HG03196 (cell line): ENCODE data around the gene PRKCA.
"Not testable (repeated sequence)": the region's sequence is repeated elsewhere in the genome, so short reads cannot be mapped to it uniquely, and the experiment has no call there.

Source experiments
- ATAC-seq: cut with Tn5 transposase; IDR thresholded peaks from one replicate; pipeline ENCODE4 v1.9.1; 2021; ENCODE audit not compliant: unreplicated experiment

Gene PRKCA

DNA sequence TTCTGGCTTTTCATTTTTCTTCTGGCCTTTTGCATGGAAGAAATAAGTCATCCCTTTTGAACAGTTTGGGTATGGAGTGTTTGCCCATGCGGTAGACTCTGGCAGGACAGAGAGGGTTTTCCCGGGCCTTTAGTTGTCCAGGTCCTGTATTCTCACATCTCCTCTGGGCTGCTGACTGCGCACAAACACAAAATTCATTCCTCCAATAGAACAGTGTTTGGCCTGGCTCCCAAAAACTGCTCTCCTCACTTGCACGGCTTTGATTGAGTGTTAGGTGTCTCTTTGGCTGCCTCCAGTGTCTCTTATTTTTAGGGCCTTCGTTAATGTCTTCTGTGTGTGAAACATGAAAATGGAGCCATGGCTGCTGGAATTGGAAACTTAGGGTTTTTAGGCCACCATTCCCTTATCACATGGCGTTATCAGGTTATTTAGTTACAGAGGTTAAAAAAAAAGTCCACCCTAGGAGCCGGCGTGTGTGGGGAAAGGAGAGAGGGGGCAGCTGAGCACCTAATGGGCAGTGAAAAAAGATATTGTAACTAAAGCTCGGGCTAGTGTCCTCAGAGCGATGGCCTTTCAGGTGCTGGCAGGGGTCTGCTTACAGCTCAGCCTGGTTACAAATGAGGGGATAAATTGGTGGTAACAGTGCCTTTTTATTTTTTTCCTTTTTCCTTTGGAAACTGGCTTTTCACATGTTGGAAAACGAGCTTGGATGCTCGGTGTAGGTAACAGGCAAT lies 47.3 kb downstream of the PRKCA start:
- no peak for ATAC-seq

DNA sequence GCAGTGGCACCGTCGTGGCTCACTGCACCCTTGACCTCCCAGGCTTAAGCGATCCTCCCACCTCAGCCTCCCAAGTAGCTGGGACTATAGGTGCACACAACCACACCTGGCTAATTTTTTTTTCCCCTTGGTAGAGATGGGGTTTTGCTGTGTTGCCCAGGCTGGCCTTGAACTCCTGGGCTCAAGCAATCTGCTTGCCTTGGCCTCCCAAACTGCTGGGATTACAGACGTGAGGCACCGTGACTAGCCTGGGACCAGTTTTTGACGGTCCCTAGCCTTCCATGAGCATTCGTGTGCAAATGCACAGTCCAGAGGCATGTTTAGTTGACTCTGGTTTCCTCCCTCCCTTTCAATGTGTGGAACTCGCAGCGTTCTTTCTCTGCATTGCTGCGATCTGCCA lies 48.2 kb downstream of the PRKCA start:
- not testable (repeated sequence) for ATAC-seq

DNA sequence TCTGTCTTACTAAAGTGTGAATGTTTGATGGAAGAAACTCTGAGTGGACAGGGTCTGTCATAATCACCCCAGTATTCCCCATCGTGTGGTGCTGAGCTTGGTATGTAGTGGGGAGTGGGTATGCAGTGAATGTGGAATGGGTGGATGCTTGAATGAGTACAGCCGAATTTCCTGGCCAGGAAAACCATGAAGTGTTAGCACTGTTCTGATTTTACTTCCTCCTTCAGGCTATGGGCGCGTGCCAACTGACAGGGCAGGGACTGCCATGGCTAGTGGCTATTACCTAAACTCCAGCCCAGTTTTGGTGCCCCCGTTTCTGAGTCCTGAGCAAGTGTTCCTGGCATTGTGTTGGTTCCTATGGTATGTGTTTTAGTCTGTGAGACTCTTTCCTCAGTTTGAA lies 48.6 kb downstream of the PRKCA start:
- ATAC-seq = no peak

DNA sequence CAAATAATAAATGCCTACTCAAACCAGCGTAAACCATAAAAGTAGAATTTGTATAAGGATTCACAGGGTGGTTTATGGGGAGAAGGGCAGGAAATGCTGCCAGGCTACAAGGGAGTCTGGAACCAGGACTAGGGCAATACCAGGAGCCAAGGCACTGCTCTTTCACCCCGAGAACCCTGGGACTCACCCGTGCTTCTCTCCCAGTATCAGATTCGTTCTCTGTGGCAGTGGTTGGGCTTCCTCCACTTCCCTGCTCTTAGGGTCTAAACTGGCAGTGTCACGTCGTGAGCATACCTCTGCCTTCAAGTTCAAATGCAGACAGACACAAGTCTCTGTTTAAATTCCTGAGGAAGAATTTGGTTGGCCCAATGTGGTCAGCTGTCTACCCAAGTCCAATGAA lies 49.3 kb downstream of the PRKCA start:
- no peak for ATAC-seq

DNA sequence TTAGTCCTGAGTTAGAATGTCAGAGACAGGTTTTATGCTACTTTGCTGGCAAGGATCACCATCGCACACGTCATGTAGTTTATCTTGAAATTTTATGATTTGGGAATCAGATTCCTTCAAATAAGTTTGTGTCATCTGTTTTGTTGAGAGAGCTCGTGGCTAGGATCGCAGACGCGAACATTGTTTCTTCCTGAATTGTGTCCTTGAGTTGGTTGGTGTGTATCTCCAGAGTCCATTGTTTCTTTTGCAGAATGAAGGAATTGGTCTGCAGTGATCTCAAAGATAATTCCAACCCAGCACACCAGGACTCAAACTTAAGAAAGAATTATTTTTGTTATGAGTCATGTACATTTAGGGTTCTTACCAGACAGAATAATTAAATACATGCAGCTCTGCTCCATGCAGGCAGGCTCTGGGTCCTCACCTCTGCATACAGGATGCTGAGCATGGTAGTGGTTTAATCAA lies 51.6 kb downstream of the PRKCA start:
- no peak for ATAC-seq

DNA sequence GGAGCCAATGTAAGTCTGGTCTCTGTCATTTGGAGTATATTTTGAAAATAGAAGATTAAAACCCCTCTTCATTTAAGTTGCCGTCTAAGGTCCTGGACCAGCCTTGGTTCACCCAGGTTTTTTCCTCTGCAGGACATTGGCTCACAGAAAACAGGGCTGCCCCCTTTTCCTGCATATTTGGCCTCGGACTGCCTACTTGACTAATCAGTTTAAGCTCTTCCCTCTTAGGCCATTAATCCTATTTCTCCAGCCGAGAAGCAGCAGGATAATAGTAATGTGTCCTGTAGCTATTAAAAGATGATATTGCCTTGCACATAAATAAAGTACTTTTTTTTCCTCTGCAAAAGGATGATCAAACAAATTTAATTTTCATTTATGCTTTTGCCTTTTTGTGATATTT lies 52.1 kb downstream of the PRKCA start:
- ATAC-seq = no peak

DNA sequence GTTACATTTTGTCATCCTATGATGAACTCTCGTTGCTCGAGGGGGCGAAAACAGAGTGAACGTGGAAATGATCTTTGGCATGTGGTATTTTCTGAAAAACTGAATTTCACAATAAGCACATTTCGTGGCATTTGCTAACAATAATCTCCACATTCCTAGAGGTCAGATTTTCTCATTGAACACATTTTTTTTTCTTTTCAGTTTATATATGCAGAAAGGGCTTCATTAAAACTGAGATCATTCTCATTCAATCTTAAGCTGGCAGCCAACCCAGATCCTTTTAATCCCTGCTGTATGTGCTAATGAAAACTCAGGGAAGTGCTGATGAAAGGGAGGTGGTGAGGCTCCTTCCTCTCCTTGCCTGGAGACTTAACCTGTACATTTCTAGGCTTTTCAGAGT lies 52.6 kb downstream of the PRKCA start:
- ATAC-seq = no peak

DNA sequence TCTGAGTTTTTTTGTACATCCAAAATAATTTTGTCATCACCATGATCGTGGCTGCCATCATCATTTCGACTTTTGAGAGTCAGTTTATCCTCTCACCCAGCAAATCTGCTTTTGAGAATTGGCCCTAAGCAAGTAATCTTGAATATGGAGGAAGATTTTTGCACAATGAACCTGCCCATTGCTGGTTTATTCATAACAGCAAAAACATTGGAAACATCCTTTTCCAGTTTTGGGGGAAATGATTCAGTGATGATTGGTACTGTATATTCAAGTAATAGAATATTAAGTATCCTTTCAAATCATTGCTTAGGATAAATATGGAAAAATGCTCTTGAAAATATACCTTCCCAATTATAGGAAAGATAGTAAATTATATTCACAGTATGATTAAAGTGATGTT lies 53.1 kb downstream of the PRKCA start:
- no peak for ATAC-seq

DNA sequence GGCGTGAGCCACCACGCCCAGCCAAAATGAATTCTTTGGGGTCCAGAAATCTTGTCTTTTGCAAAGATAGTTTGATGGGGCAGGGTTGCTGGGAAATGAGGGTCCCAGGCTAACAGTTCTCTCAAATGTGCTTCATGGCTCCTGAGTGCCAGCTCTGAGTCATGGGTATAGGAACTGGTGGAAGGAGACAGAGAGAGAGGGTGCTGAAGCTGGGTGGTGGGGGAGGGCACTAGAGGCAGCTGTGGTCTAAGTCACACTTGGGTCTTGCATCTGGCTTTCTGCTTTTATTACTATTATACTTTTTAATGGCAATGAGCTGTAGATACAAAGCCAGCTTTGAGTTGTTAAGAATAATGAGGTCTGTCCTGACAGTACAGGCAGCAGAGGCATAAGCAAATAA lies 54.6 kb downstream of the PRKCA start:
- ATAC-seq = no peak

DNA sequence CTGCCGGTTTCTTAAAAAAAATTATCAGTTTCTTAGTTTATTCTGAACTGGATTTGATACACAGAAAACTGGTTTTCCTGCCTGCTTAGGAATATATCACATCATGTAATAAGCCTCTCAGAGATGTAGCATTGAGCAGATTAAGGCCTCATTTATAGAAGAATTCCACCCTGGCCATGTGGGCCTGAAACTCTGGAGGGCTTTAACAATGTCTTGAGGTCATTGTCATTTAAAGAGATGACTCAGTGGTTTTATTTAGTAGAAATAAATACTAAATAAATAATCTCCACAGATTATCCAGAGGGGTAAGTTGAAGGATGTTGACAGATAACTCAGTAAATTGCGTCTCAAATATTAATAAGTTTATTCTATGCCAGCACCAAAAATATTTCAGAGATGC lies 56.9 kb downstream of the PRKCA start:
- no peak for ATAC-seq

DNA sequence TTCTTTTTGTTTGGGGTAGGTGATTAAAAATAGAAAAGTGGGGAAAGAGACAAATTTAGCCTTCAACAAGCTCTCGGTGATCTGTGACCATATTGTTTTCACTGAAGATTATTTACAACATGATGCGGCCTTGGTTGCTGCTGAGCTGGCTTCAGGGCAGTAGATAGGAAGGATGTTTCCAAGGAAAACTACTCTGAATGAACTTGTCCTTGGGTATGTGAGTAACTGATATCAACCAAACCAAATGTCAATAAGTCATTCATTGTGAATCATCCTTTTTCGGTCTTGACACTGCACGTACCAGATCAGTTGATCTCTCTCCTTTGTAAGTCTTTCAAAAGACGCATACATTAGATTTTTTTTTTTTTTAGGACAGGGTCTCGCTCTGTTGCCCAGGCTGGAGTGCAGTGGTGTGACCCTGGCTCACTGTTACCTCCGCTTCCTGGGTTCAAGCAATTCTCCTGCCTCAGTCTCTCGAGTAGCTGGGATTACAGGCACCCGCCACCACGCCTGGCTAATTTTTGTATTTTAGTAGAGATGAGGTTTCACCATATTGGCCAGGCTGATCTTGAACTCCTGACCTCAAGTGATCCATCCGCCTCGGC lies 58.6 kb downstream of the PRKCA start:
- not testable (repeated sequence) for ATAC-seq

DNA sequence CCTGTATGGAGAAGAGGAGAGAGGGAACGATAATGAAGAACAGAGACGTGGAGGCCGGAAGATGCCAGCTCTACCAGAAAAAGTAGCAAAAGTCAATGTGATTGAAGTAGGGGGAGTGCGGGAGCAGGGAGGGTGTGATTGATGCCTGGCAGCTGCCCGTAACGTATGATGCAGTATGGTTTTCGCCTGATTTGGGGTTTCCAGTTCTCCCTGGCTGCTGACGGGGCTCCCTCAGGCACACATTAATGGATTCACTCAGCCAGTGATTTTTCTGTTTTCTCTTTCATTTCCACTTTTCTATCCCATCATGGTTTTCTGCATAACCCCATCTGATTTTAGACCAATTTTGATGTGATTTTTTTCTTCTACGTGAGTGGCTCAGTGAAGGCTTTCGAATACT lies 62.1 kb downstream of the PRKCA start:
- no peak for ATAC-seq

DNA sequence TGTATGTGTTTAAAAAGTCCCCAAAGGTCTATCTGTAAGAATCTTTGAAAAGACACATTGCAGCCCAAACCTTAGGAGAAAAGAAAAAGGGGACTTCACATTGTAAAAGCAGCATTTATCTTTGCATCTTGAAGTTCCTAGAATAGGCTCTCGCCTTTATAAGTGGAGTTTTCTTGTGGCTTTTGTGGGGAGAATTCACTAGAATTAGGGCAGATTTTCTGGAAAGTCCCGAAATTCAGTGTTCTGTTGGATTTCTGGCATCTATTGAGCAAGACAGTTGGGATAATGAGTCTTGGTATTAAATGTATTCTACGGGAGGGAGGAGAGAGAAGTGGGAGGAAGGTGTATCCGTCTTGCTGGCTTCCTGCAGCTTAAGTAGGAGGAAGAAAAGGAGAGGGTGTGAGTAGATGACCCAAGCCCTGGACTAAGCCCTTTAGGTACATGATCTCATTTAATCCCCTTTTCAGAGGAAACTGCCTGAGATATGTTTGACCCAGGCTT lies 62.6 kb downstream of the PRKCA start:
- no peak for ATAC-seq

DNA sequence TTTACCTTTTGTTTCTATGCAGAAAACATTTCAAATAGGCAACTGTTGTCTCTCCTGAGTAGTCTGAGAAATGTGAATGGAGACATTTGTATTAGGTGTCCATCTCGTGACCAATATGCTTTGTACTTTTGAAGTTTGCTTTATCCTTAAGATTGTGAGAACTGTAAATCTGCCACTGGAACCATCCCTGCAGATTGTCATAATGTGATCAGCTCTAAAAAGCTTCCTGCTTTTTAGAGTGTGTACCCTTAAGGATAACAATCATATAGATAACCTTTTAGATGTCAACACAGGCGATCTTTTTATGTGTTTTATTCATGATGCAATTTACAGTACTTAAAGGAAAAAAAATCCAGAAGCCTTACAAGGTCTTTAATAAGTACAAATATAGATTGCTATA lies 63.5 kb downstream of the PRKCA start:
- ATAC-seq = no peak

DNA sequence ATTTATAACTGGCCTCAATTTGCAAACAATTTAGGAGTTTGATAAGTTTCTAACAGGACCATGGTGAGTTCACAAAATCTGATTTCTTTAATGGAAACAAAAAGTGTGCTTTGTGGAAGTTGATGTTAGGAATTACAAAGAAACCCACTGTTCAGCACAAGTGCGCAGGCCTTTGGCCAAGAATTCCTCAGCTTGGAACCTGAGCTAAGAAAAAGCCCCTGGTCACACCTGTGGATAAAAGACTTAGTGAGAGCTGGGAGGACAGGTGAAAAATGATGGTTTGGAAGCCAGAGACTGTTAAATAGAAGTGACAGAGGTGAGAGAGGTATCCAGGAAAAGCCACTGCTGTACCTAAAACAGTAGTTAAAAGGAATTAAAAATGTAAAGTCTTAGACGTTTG lies 64.7 kb downstream of the PRKCA start:
- no peak for ATAC-seq

DNA sequence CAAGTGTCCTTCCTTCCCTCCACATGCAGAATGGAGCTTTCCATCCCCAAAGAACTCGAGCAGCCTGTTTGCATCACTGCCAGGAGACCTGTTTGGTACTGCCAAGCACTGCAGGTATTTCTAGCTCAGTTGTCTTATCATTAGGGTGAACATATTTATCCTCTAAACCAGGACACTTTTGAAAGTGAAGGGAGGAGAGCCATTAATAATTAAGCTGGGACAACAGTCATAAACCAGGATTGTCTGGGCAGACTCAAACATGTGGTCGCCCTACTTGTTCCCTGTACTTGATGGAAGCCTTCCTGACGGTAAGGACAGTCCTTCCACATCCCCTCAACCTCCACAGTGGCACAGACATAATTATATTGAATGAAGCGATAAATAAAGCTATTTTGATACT lies 67.4 kb downstream of the PRKCA start:
- ATAC-seq = no peak

DNA sequence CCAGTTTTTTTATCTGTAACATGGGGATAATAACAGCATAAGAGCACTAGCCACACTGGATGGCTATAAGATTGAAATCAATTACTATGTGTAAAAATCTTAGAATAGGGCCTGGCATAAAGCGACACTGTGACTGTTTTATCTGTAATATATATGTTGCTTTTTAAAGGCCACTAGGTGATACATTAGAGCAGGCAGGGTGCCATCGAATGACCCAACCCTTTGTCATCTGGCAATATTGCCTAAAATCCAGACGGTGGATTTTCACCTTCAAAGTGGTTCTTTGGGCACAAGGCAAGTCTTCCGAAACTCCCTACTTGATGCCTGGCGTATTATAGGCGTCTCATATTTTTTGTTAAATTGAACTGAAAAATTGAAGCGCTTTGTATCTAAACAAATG lies 69.1 kb downstream of the PRKCA start:
- no peak for ATAC-seq

DNA sequence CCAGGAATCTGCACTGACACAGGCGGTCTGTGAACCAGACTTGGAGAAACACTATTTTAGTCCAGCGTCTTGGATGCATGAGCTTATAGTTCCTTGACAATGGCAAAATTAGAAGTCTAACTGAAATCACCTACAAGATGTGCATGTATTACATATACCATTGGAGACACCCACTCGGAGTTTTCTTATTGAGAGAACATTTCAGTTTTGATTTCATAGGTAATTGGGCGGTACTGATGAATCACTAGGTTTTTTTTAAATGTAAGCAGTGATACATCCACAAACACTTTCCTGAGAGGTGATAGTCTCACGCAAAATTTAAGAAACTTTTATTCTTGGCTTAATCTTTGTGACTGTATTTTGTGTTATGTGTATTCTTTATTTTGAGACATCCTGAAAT lies 69.8 kb downstream of the PRKCA start:
- ATAC-seq = no peak

DNA sequence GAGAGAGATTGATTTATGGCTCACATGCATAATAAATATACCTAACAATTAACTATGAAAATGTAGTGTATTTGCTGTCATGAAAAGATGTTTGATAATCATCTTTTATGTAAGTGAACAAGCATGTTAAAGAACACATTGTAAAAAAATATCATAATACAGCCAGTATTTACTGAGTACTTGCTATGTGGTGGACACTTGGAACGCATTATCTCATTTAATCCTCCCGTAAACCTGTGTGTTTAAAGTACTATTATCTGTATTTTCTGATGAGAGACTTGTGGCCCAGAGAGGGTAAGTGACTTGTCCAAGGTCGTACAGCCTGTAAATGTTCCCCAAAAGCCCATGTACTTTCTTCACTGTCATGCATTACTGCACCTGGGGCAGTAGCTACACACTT lies 70.7 kb downstream of the PRKCA start:
- ATAC-seq = no peak

DNA sequence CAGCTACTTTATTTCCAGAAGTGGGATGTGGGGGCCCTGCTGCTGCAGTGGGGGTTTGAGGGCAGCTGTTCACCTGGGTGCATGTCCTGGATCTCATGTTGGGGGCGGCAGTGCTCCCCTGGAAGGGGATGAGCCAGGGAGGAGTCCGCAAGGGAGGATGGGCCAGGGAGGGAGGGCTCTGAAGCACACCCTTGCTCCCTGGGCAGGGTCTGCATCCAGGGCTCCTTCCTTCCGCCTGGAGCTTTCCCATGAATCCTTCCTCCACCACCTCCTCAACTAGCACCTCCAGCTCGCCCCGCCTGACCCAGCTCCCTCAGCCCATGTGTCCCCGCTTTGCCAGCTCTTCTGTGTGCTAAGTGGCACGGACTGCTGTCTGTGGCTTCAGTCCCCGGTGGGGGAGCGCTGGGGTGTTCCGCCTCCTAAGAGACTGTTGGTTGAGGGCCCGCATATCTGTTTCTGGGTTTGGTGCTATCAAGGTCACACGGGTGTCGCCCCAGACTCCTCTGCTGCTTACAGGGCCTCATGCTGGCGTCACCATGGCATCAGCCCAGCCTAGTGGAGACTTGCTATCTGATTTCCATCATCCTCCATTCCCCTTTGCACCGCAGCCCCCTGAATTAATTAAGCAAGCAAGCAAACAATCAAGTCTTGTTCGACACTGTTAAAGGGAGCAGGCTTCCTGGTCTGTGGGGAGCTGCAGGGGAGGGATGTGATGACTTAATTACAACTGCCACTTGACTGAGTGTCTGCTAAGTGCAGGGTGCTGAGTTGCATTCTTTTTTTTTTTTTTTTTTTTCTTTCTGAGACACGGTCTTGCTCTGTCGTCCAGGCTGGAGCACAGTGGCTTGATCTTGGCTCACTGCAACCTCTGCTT lies 71.8 kb downstream of the PRKCA start:
- no peak for ATAC-seq

DNA sequence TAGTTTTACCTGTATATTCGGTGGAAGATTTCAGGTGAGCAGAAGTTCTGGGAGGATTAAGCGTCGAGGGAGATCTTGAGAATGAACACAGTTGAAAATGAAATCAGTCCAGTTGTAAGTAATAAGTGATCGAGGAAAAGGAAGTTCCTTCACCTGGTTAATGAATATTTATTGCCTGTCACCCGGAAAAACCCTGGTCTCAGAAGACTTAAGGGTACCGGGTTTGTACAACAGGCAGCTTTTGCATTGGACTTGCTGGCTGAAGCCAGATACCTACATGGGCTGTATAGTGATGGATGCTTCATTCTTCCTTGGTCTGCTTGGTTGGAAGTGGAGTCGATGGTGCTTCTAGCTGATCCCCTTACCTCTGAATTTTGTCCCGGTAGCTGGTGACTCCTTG lies 72.7 kb downstream of the PRKCA start:
- ATAC-seq = no peak

DNA sequence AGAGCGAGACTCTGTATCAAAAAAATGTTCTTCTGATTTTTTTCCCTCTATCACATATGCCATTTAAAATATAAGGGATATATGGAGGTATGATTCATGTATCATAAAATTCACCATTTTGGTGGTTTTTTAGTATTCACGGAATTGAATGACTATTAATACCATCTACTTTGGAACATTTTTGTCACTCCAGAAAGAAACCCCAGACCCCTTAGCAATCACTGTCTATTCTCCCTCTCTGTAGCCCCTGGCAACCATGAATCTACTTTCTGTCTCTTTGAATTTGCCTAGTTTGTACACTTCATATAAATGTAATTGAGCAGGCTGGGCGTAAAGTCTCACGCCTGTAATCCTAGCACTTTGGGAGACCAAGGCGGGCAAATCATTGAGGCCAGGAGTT lies 75.9 kb downstream of the PRKCA start:
- ATAC-seq = no peak
